Measurements from ENCODE around the gene GALNT10.

Gene GALNT10

GRCh38 chr5:154189256-154189818 is 1.2 kb upstream of the GALNT10 start:
- H3K4me1 ChIP-seq = no peaks in the 10 kb centered on the region
- no peaks in the 10 kb centered on the region for H3K36me3 ChIP-seq
- peak overlapping the region; percentile 86 for H3K4me3 ChIP-seq (ENCODE audit: low read depth, low read length)
- peaks cover 26% of the 10 kb centered on the region for H3K27me3 ChIP-seq
- TF ChIP-seq, protein P1, sequence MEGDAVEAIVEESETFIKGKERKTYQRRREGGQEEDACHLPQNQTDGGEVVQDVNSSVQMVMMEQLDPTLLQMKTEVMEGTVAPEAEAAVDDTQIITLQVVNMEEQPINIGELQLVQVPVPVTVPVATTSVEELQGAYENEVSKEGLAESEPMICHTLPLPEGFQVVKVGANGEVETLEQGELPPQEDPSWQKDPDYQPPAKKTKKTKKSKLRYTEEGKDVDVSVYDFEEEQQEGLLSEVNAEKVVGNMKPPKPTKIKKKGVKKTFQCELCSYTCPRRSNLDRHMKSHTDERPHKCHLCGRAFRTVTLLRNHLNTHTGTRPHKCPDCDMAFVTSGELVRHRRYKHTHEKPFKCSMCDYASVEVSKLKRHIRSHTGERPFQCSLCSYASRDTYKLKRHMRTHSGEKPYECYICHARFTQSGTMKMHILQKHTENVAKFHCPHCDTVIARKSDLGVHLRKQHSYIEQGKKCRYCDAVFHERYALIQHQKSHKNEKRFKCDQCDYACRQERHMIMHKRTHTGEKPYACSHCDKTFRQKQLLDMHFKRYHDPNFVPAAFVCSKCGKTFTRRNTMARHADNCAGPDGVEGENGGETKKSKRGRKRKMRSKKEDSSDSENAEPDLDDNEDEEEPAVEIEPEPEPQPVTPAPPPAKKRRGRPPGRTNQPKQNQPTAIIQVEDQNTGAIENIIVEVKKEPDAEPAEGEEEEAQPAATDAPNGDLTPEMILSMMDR (IDR thresholded peaks at IDR 0.05; ENCODE audit: low read depth, low read length) = no peak
- H3K9me3 ChIP-seq = no peaks in the 10 kb centered on the region
- DNase-seq = no peak

DNA sequence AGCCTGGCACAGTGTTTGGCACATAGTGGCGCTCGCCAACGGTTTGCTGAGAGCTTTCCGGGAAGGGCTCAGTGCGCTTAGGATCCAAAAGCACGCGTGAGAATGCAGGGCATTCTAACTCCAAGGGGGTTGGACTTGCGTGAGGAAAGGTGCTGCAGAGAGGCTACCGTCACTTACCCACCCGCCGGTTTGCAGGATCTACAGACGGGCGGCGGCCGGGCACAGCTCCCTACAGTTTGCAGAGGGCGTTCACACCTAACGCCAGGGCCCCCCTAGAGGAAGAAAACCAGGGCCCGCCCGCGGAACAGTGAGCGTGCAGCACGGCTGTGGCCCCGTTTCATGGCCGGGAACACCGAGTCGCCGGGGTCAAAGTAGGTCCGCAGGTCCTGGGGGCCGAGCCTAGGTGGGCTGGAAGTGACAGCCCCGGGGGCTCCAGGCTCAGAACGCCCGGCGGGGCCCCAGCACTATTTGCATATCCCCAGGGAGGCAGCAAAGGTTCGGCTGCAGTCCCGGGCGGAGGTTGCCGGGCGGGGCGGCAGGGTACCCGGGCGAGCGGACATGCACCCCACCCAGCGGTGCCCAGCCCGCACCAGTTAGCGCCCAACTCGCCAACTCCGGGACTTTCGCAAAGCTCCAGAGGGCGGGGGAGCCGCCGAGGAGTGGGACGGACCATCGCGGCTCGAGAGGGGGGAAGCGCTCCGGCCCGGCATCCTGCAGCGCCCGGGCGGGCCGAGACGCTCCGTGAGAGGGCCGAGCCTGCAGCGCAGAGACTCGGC is 526 bp upstream of the GALNT10 start:
- TF ChIP-seq, protein P1 (IDR thresholded peaks at IDR 0.05; ENCODE audit: low read depth, low read length) = peak; percentile 44
- H3K9me3 ChIP-seq = no peaks in the 10 kb centered on the region
- H3K4me3 ChIP-seq (ENCODE audit: low read depth, low read length) = peak overlapping the region; percentile 86
- H3K4me1 ChIP-seq = no peaks in the 10 kb centered on the region
- H3K27me3 ChIP-seq = peaks cover 26% of the 10 kb centered on the region
- DNase-seq = peak; percentile 83
- H3K36me3 ChIP-seq = no peaks in the 10 kb centered on the region

DNA sequence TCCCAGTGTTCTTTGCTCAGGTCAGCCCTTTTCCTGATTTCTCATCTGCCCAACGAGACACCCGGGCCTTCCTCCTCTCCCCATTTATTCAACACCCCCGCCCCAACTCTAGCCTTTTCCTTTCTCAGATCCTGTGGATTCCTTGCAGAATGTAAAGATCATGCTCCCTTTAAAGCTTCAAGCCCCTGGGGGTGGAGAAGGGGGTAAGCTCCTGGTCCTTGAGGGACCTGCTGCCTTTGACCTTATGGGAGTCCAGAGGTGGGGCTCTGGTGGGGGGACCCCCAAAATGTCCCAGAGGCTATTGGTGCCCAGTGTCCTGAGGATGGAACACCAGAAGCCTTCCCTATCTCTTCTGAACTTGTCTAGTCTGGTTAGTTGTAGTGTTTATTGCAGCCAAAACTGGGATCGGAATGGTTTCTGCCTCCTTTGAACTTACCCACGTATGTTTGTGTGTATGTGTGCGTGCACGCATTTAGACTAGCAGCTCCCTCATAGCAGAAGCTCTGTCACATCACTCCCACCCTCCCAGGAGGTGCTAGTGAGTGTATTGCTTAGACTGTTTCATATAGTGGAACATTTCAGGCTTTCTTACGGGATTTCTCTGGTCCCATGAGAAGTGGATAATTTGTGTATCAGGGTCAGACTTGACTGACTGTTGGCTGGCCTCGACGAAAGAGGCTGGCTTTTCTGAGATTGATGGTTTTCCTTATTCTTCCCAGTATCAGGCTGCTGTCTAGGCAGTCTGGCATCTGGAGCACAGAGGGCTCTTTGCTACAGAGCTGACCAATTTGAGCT is 1.1 kb downstream of the GALNT10 start:
- Histone ChIP-seq H3K9me3 (no peaks in the 10 kb centered on the region), H3K4me1 (no peaks in the 10 kb centered on the region), H3K4me3 (ENCODE audit: low read depth, low read length) (no peak overlapping the region), H3K27me3 (peaks cover 26% of the 10 kb centered on the region), H3K36me3 (no peaks in the 10 kb centered on the region)
- no peak for DNase-seq
- TF ChIP-seq, protein P1 (IDR thresholded peaks at IDR 0.05; ENCODE audit: low read depth, low read length) = 0 out of 2 replicates have a peak, but pooled peaks have one; percentile 1

- TF ChIP-seq, protein P1 (IDR thresholded peaks at IDR 0.05; ENCODE audit: low read depth, low read length) = no peak
- DNase-seq = no peak
- H3K4me3 ChIP-seq (ENCODE audit: low read depth, low read length) = no peak overlapping the region
- peaks cover 26% of the 10 kb centered on the region for H3K27me3 ChIP-seq
- no peaks in the 10 kb centered on the region for H3K9me3 ChIP-seq
- H3K4me1 ChIP-seq = no peaks in the 10 kb centered on the region
- no peaks in the 10 kb centered on the region for H3K36me3 ChIP-seq
Measured at GRCh38 chr5:154193283-154193682, 2.8 kb downstream of the GALNT10 start.

DNA sequence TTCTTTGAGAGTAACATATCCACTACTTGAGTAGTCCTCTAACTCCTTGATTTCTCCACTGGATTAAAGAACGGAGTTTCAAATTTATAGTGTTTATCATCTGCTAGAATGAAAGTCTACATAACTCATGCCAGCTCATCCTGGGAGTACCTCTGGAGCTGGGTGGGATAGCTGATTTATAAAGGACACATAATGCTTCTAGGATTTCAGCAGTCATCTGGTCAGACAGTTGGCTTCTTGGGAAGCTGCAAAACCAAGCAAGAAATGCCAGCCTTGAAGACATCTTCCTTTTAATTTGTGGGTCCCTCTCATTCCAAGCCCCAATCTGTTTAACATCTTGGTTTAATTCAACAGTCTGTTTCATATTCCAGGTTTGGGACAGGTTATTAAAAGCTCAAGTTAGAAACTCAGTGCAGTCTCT is 3.2 kb downstream of the GALNT10 start:
- TF ChIP-seq, protein P1 (IDR thresholded peaks at IDR 0.05; ENCODE audit: low read depth, low read length) = no peak
- no peaks in the 10 kb centered on the region for H3K9me3 ChIP-seq
- H3K4me1 ChIP-seq = no peaks in the 10 kb centered on the region
- no peak overlapping the region for H3K4me3 ChIP-seq (ENCODE audit: low read depth, low read length)
- no peaks in the 10 kb centered on the region for H3K36me3 ChIP-seq
- no peak for DNase-seq
- peaks cover 25% of the 10 kb centered on the region for H3K27me3 ChIP-seq

Measured in BE2C (cell line).